ENCODE measurements around the gene FBXO42.

The FBXO42 gene

DNA sequence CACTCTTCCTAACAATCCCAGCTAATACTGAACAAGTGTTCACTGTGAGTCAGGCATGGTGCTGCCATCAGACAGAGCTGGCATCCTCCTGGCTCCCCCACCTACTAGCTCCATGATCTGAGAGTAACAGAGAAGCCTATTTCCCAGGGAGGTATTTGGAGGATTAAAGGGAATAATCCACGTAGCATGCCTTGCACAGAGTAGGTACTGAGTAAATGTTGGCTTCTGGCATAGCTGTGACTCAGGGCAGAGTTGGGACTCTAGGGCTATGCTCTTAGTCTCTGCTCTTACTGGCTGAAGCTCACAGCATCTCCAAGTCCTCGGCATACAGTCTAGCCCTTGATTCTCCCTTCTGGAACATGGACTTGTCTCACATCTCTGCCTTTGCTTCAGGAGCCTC, 148.1 kb downstream of the FBXO42 start:
- no peak for DNase-seq (ENCODE audit: low spot score)

DNA sequence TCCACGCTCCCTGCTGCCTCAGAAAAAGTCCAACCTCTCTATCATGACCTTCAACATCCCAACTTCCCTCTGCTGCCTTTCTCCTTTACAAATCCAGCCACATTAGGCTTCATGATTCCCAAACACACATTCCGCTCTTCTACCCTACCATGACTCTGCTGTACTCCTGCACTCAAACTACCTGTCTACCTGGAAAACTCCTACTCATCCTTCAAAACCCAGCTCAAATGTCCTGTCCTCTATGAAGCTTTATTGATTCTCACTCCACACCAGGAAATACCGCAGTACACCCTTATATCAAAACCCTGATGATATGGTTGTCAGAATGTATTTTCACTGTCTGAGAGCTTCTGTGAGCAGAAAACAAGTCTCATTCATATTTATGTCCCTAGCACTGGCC, 148.7 kb downstream of the FBXO42 start:
- no peak for DNase-seq (ENCODE audit: low spot score)

DNA sequence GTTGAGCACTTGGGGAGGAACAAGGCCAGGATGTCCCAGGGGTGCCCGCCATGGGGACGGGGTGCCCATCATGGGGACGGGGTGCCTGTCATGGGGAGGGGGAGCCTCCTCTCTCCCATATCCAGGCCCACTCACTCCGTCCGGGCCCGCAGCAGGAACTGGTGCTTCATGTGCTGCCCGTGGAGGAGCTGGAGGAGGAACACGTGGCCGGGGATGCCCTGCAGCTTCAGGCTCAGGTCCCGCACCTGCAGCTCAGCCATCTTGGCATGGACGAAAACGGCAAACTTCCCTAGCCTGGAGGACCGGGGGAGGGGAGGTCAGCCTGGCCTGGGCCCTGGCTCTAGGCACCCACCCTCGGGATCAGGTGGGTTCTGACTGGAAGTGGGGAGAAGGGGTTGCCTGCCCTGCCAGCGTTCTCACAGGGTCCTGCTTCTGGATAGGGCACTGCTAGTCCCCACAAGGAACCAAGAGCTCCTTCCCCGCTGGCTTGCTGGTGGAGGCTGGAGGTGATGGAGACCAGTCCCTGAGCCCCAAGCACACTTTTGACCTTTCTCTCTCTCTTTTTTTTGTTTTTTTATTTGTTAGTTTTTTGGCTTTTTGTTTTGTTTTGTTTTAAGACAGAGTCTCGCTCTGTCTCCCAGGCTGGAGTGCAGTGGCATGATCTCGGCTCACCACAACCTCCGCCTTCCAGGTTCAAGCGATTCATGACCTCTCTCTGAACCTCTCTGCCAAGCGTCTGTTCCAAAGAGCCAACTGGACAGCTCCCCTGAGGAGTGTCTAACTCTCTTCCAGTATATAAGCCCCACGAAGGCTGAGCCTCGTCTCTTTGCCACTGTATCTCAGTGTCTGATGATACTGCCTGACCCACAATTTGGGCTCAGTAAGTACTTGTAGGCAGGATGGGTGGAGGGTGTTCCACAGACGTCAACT, 149.7 kb downstream of the FBXO42 start:
- DNase-seq (ENCODE audit: low spot score), result no peak

DNA sequence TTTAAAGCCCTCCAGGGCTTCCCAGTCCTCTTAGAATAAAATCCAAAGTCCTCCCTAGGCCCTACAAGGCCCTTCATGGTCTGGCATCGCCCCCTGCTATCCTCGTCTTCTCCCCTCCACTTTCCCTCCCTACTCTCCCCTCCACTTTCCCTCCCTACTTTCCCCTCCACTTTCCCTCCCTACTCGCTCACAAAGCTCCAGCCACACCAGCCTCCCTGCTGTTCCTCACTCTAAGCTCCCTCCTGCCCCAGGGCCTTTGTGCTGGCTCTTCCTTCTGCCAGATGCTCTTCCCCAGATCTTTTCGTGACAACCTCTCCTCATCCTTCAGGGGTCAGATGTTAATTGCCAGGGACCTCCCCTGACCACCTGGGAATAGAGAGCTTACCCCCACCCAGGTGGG, 152.6 kb downstream of the FBXO42 start:
- no peak for DNase-seq (ENCODE audit: low spot score)

DNA sequence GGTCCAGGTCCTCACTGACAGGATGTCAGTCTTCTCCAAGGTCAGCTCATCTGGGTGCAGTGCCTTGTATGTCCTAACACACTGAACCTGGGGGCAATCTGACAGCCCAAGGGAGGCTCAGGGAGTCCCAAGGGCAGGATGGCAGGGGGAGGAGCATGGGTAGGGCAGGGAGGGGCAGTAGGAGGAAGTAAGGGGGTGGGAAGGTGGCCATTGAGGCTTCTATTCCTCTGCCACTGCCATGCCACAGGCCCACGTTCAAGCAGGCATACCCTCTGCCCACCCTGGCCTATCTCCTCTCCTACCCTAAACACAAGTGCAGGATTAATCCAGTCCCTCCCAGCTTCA, 153.2 kb downstream of the FBXO42 start:
- DNase-seq (ENCODE audit: low spot score), result no peak

DNA sequence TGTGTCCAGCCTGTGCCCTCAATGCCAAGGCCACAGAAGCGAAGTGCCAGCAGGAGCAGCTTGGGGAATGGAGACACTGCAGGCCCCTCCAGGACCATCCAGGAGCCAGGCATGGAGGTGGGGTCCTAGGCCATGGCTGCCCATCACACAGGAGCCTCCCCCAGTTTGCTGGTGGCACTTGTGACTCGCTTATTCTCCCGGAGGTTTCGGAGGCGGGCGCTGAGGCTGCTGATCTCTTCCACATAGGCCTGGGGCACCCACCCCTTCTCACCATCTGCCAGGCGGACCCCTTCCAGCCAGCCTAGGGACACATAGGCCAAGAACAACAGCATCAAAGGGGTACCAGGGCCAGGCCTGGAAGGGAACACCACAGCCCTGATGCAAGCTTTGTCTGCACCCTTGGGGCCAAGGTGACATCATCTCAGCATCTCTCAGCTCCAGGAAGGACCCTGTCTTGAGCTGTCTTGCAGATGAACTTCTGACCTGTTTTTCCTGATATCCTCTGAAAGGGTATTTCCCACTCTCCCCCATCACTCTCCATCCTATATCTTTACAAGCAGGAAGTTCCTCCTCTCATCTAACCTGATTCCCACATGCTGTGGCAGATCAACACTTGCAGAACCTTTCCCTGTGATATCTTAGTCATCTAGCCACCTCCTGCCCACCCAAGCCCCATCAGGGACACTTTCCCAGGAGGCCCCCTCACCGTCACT, 153.7 kb downstream of the FBXO42 start:
- DNase-seq (ENCODE audit: low spot score), result no peak

DNA sequence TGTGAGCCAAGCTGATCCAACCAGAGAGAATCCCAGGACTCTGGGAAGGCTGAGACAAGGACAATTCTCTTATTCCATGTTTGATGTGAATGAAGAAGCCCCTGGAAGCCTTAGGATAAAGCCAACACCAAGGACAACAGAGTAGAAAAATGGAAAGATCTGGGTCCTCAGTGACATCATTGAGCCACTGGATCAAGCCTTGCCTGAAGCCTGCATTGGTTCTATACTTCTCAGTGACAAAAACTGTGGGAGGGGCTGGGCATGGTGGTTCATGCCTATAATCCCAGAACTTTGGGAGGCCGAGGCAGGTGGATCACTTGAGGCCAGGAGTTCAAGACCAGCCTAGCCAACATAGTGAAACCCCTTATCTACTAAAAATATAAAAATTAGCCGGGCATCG, 155.4 kb downstream of the FBXO42 start:
- no peak for DNase-seq (ENCODE audit: low spot score)
